GM23248 (cell line): ENCODE measurements around the gene SFTPB.

Experiments
- EZH2 ChIP-seq: fragments of 200-600 bp; sonication (generic); IDR thresholded peaks from 2 replicates; pipeline ENCODE4 v1.6.1; 2018; ENCODE audit warnings: antibody characterized with exemption, mild to moderate bottlenecking; ENCODE audit not compliant: insufficient read depth, poor library complexity, severe bottlenecking
- EZH2phosphoT487 ChIP-seq: fragments of 200-600 bp; sonication (generic); IDR thresholded peaks from 2 replicates; pipeline ENCODE4 v1.6.1; 2018; ENCODE audit warnings: antibody characterized with exemption, moderate library complexity, mild to moderate bottlenecking, low read depth; ENCODE audit not compliant: insufficient read depth

GRCh38 chr2:85666016-85666415, 2.0 kb downstream of the SFTPB start:
- TF ChIP-seq EZH2, result no peak
- no peak for TF ChIP-seq EZH2phosphoT487
